K562 (cell line): Measurements from ENCODE around the gene PI16.

Source experiments
- BCL6 ChIP-seq: fragments of 250-450 bp; sonication (Bioruptor Pico); IDR thresholded peaks from 2 replicates; pipeline ENCODE4 v1.4.0; 2020
- CHCHD3 ChIP-seq: fragments of 250-450 bp; sonication (Bioruptor Pico); IDR thresholded peaks from 2 replicates; pipeline ENCODE4 v2.1.2; 2022; ENCODE audit warnings: mild to moderate bottlenecking
- FOXJ2 ChIP-seq: fragments of 200-800 bp; sonication (Bioruptor generic); IDR thresholded peaks from 2 replicates; pipeline ENCODE4 v1.6.1; 2016; ENCODE audit warnings: missing genetic modification characterization, missing compliant biosample characterization
- KDM4B ChIP-seq, 2 experiments: fragments of 450-650 bp in 1 of 2; sonication (generic) in 1 of 2; IDR thresholded peaks; 2 replicates each; pipeline ENCODE4 v1.6.1; 2016 to 2017; ENCODE audit warnings: borderline replicate concordance in 2 of 2, antibody characterized with exemption in 1 of 2, low read depth in 1 of 2, mild to moderate bottlenecking in 1 of 2
- TCF7 ChIP-seq: sonication (generic); IDR thresholded peaks from 2 replicates; pipeline ENCODE4 v1.6.1; 2016; ENCODE audit warnings: antibody characterized with exemption, borderline replicate concordance
- U2AF2 ChIP-seq: fragments of 200-400 bp; formaldehyde crosslinking; optimal IDR thresholded peaks from 2 replicates; pipeline ENCODE3; 2017; ENCODE audit warnings: low read depth, mild to moderate bottlenecking, low read length
- ZNF133 ChIP-seq: fragments of 250-450 bp; sonication (Bioruptor Pico); IDR thresholded peaks from 2 replicates; pipeline ENCODE4 v1.4.0; 2020; ENCODE audit warnings: mild to moderate bottlenecking
- ZNF274 ChIP-seq: IDR thresholded peaks from 2 replicates; pipeline ENCODE4 v1.6.1; 2011; ENCODE audit warnings: low read depth, mild to moderate bottlenecking, low read length, moderate library complexity, borderline replicate concordance
- TF ChIP-seq, protein P1 (sequence below): sonication (generic); formaldehyde crosslinking; IDR thresholded peaks from 2 replicates; pipeline ENCODE4 v1.5.0; 2020; ENCODE audit warnings: missing genetic modification reagents
- TF ChIP-seq, protein P2 (sequence below): fragments of 250-450 bp; sonication (Bioruptor Pico); IDR thresholded peaks from 2 replicates; pipeline ENCODE4 v1.5.0; 2021; ENCODE audit warnings: mild to moderate bottlenecking, borderline replicate concordance
- TF ChIP-seq, protein P3 (sequence below), 3 experiments: IDR thresholded peaks in 2 of 3; conservative IDR thresholded peaks in 1 of 3; 2 replicates each; pipeline ENCODE4 v1.5.1; 2011 to 2012; ENCODE audit warnings: low read length in 3 of 3, mild to moderate bottlenecking in 3 of 3, control low read depth in 2 of 3, improper control_type of control experiment in 1 of 3, inconsistent platforms in 1 of 3, low read depth in 1 of 3, mixed read lengths in 1 of 3, moderate library complexity in 1 of 3; ENCODE audit not compliant: insufficient read depth in 2 of 3

DNA sequence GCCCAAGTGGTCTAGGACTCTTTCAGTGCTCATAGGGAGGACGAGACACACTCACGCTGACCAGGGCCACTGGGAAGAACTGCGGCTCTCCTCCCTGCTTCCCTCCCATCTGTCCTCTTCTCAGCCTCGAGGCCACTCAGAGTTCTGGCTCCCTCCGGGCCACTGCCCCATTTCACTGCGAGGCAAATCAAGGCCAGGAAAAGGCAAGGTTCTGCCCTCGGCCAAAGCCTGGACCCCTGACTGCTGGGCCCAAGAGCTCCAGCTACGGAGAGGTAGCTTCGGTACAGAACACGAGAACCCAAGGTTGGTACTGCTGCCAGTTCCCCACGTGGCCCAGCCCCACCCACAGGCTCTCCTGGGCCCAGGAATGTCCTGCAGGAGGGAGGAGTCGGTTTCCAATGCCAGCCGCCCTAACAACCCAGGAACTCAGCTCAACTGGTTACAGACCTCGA is 14.7 kb downstream of the PI16 start:
- TF ChIP-seq CHCHD3 (CRISPR knock-in tag) (no peak), TCF7 (no peak), U2AF2 (no peak), ZNF274 (no peak), FOXJ2 (no peak), ZNF133 (CRISPR knock-in tag) (no peak), KDM4B (IDR thresholded peaks at IDR 0.05; ENCODE audit: borderline replicate concordance in 2 of 2, low read depth in 1 of 2) (no peak), BCL6 (no peak)
- TF ChIP-seq, protein P1, sequence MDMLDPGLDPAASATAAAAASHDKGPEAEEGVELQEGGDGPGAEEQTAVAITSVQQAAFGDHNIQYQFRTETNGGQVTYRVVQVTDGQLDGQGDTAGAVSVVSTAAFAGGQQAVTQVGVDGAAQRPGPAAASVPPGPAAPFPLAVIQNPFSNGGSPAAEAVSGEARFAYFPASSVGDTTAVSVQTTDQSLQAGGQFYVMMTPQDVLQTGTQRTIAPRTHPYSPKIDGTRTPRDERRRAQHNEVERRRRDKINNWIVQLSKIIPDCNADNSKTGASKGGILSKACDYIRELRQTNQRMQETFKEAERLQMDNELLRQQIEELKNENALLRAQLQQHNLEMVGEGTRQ (CRISPR knock-in tag) = no peak
- TF ChIP-seq, protein P2, sequence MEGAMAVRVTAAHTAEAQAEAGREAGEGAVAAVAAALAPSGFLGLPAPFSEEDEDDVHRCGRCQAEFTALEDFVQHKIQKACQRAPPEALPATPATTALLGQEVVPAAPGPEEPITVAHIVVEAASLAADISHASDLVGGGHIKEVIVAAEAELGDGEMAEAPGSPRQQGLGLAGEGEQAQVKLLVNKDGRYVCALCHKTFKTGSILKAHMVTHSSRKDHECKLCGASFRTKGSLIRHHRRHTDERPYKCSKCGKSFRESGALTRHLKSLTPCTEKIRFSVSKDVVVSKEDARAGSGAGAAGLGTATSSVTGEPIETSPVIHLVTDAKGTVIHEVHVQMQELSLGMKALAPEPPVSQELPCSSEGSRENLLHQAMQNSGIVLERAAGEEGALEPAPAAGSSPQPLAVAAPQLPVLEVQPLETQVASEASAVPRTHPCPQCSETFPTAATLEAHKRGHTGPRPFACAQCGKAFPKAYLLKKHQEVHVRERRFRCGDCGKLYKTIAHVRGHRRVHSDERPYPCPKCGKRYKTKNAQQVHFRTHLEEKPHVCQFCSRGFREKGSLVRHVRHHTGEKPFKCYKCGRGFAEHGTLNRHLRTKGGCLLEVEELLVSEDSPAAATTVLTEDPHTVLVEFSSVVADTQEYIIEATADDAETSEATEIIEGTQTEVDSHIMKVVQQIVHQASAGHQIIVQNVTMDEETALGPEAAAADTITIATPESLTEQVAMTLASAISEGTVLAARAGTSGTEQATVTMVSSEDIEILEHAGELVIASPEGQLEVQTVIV (CRISPR knock-in tag) = no peak
- TF ChIP-seq, protein P3, sequence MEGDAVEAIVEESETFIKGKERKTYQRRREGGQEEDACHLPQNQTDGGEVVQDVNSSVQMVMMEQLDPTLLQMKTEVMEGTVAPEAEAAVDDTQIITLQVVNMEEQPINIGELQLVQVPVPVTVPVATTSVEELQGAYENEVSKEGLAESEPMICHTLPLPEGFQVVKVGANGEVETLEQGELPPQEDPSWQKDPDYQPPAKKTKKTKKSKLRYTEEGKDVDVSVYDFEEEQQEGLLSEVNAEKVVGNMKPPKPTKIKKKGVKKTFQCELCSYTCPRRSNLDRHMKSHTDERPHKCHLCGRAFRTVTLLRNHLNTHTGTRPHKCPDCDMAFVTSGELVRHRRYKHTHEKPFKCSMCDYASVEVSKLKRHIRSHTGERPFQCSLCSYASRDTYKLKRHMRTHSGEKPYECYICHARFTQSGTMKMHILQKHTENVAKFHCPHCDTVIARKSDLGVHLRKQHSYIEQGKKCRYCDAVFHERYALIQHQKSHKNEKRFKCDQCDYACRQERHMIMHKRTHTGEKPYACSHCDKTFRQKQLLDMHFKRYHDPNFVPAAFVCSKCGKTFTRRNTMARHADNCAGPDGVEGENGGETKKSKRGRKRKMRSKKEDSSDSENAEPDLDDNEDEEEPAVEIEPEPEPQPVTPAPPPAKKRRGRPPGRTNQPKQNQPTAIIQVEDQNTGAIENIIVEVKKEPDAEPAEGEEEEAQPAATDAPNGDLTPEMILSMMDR (IDR thresholded peaks at IDR 0.05 in 2 of 3, conservative IDR thresholded peaks at IDR 0.05 in 1 of 3; ENCODE audit: insufficient read depth in 2 of 3, low read depth in 1 of 3, low read length in 3 of 3) = no peak
